GM10847 (cell line): ENCODE results near the gene SDR42E1.

Experiments used
- POLR2A ChIP-seq: IDR thresholded peaks from 2 replicates; pipeline ENCODE4 v1.6.1; 2011; ENCODE audit not compliant: insufficient read length; ENCODE audit errors: extremely low read depth

SDR42E1 gene

GRCh38 chr16:82043680-82044584 is 32.7 kb upstream of the SDR42E1 start:
- TF ChIP-seq POLR2A = no peak

DNA sequence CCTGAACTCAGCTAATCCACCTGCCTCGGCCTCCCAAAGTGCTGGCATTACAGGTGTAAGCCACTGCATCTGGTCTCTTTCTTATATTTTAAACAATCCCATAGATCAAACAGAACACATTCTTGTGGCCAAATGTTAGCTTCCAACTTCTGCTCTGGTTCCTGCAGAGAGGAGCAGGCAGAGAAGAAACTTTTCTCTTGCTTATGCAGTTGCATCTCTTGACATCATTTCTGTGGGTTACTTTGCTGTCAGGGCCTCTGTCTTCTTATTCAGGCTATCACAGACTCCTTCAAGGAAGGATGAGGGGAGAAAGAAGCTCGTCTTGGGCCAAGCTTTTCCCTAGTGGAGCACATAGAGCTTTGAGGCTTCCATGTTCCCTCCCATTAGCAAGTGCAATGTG is 31.6 kb upstream of the SDR42E1 start:
- no peak for TF ChIP-seq POLR2A

GRCh38 chr16:82042144-82042543 is 30.9 kb upstream of the SDR42E1 start:
- TF ChIP-seq POLR2A = no peak

- TF ChIP-seq POLR2A = no peak
These were observed 30.3 kb upstream of the SDR42E1 start for GRCh38 chr16:82041542-82041941.

DNA sequence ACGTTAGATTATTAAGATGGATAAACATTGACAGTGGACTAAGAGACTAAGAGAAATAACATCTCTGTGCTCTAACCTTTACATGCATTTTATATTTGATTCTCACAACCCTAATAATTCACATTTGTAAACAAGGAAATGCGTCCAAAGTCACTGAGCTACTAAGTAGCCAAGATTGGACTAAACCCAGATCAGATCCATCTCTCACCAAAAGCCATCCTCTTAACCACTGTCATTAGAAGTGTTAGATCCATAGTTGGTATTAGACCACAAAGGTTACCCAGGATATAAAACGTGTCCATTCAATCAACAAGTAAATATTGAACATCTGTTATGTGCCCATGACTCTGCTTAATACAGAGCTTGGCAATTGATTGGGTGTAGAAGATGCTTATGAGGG is 29.0 kb upstream of the SDR42E1 start:
- TF ChIP-seq POLR2A = no peak

GRCh38 chr16:82037666-82038065 is 26.4 kb upstream of the SDR42E1 start:
- TF ChIP-seq POLR2A = no peak

GRCh38 chr16:82037251-82037650 is 26.0 kb upstream of the SDR42E1 start:
- no peak for TF ChIP-seq POLR2A

GRCh38 chr16:82034981-82035612 is 23.8 kb upstream of the SDR42E1 start, which contains the start of gene HSD17B2:
HSD17B2 (plus strand) TSS chr16:82035253; CDS start chr16:82035425, 172 bp downstream.
- TF ChIP-seq POLR2A = no peak

DNA sequence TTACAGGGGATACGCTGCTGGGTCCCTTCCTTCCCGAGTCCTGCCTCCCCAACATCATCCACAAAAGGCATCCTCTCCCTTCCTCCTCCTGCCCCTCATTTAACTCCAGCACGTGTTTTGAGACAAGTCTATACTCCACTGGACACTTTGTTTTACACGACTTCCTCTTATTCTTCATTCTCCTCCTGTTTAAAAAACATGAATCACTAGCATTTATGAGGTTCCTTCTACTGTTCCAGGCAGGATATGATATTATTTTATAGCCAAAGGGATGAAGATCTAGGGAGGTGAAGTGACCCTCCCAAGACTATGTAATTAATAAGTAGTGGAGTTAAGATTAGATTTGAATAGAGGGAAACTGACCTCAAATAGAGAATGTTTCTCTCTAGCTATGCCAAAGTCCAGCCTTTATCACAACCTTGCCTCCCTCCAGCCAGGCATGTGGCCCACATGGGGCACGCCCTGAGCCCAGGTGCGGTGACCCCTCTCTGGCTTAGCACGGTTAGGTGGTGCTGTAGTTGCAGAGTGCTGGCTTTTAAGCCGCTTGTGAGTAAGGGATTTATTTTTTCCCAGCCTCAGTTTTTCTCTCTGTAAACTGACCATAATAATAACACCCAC is 22.5 kb upstream of the SDR42E1 start:
- TF ChIP-seq POLR2A = no peak

DNA sequence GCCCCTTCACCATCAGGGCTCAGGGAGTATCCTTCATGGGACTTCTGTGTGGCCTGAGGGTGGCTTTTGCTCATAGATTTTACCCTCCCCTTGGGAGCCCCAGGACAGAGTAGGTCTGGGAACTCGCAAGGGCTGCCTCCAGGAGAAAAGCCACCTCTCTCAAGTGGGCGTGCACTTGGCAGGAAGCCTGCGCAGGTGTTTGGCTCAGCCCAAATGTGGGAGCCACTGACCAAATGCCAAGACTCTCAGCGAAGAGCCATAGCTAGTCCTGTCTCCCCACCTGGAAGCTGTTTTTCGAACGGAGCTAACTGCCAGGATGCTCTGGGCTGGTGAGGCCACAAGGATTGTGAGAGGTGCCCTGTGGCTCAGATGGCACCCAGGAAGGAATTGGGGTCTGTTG is 21.7 kb upstream of the SDR42E1 start:
- TF ChIP-seq POLR2A = no peak

- no peak for TF ChIP-seq POLR2A
These were observed 20.1 kb upstream of the SDR42E1 start for GRCh38 chr16:82031116-82032084.

GRCh38 chr16:82027629-82028064 is 16.4 kb upstream of the SDR42E1 start:
- TF ChIP-seq POLR2A = no peak

DNA sequence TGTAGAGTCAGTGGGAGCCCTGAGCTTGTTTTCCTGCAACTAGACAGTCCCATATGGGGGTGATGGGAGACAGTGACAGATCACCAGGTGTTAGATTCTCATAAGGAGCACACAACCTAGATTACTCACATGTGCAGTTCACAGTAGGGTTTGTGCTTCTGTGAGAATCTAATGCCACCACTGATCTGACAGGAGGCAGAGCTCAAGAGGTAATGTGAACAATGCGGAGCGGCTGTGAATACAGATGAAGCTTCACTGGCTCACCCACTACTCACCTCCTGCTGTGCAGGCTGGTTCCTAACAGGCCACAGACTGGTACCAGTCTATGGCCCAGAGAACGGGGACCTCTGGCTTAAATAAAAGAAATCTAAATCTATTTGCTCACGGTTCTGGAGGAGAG is 13.6 kb upstream of the SDR42E1 start:
- TF ChIP-seq POLR2A = no peak

GRCh38 chr16:82024316-82024715 is 13.0 kb upstream of the SDR42E1 start:
- TF ChIP-seq POLR2A = no peak

DNA sequence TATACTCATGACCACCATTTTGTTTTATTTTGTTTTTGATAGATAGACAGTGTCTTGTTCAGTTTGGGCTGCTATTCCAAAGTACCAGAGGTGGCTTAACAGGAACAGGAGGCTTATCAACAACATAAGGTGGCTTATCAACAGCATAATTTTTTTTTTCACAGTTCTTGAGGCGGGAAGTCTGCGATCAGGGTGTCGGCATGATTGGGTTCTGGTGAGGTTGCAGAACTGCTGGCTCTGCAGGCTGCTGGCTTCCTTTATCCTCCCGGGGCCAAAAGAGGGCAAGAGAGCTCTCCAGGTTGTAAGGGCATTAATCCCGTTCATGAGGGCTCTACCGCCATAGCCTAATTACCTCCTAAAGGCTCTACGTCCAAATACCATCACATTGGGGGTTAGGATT is 11.9 kb upstream of the SDR42E1 start:
- TF ChIP-seq POLR2A = no peak
